Calu3 (cell line): ENCODE results near the gene STIL. TPM values are rescaled to one million over a fixed set of nuclear protein-coding genes. Genes with fewer than 3 reads are reported as not detected.

Experiments used
- BruUV-seq: library from RNA; stranded (reverse); fragments of 400-500 nt; replicated peaks from 2 replicates; lab custom pipeline; 2021; lab: Mats Ljungman, UMichigan
- CTCF ChIA-PET: fragments of 300-600 bp; sonication (Branson Sonifier 250); formaldehyde crosslinking; loops from one replicate; lab custom pipeline; 2022; ENCODE audit warnings: antibody characterized with exemption; lab: Charles Lee
- DNase-seq: peaks from one replicate; pipeline ENCODE4 v3.0.0; 2022
- H3K27ac Mint-ChIP-seq: one replicate; pipeline ENCODE4 v1.8.0; 2022; ENCODE audit warnings: mixed read lengths; ENCODE audit not compliant: unreplicated experiment
- H3K27me3 Mint-ChIP-seq: one replicate; pipeline ENCODE4 v1.8.0; 2022; ENCODE audit warnings: mixed read lengths; ENCODE audit not compliant: unreplicated experiment
- H3K36me3 Mint-ChIP-seq: one replicate; pipeline ENCODE4 v1.8.0; 2022; ENCODE audit warnings: mild to moderate bottlenecking, moderate library complexity, mixed read lengths; ENCODE audit not compliant: insufficient read depth, unreplicated experiment
- H3K4me1 Mint-ChIP-seq: one replicate; pipeline ENCODE4 v1.8.0; 2022; ENCODE audit warnings: mild to moderate bottlenecking, low read depth, mixed read lengths; ENCODE audit not compliant: unreplicated experiment
- H3K4me3 Mint-ChIP-seq: one replicate; pipeline ENCODE4 v1.8.0; 2022; ENCODE audit warnings: mild to moderate bottlenecking, low read depth, moderate library complexity, mixed read lengths; ENCODE audit not compliant: unreplicated experiment
- H3K9me3 Mint-ChIP-seq: one replicate; pipeline ENCODE4 v1.8.0; 2022; ENCODE audit warnings: low read depth, mixed read lengths; ENCODE audit not compliant: unreplicated experiment
- CTCF ChIP-seq: fragments of 200-600 bp; IDR thresholded peaks from one replicate; pipeline ENCODE4 v1.8.0; 2022; ENCODE audit warnings: antibody characterized with exemption; ENCODE audit not compliant: unreplicated experiment
- intact Hi-C: fragments of 100-400 bp; cut with micrococcal nuclease; formaldehyde crosslinking; loops from one replicate; pipeline ENCODE4 v1.10.0; 2022; ENCODE audit not compliant: unreplicated experiment
- total RNA-seq: library from RNA; stranded (reverse); gene quantifications from 2 replicates; pipeline ENCODE4 v1.2.3, GENCODE V29; 2022

The STIL gene
- total RNA-seq, 1 experiment from 2014 or later: 62.4 TPM

GRCh38 chr1:47219590-47220220 lies 94.2 kb downstream of the STIL start:
- no TSS peak for BruUV-seq
- Mint-ChIP-seq H3K27me3 (no peaks in the 10 kb centered on the region), H3K4me3 (no peak overlapping the region), H3K4me1 (no peaks in the 10 kb centered on the region), H3K27ac (no peak overlapping the region), H3K9me3 (no peaks in the 10 kb centered on the region), H3K36me3 (no peaks in the 10 kb centered on the region)
- CTCF ChIA-PET: no interaction called here
- intact Hi-C loops: no loop called here
- no peak for DNase-seq
- TF ChIP-seq CTCF: no peak

DNA sequence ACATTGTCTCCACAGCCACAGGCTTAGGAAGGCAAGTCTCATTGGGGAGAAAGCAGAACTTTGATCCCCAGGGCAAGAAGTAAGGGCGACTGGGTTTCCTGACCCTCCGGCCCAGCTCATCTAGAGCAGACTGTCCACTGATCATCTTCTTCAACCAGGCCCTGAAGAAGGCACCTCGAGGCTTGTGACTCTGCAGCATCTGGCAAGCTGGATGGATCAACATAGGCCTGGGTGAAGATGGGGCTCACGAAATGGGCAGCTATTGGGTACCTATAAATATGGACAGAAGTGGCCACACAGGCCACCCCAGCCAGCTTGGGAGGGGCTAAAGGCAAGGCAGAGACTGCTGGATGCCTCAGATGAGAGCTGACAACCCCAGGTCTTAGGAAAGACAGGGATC lies 94.9 kb downstream of the STIL start:
- H3K27ac Mint-ChIP-seq: no peak overlapping the region
- intact Hi-C loops: no loop called here
- no TSS peak for BruUV-seq
- H3K9me3 Mint-ChIP-seq: no peaks in the 10 kb centered on the region
- TF ChIP-seq CTCF: no peak
- CTCF ChIA-PET: no interaction called here
- no peak for DNase-seq
- H3K36me3 Mint-ChIP-seq: no peaks in the 10 kb centered on the region
- no peaks in the 10 kb centered on the region for H3K27me3 Mint-ChIP-seq
- H3K4me3 Mint-ChIP-seq: no peak overlapping the region
- no peaks in the 10 kb centered on the region for H3K4me1 Mint-ChIP-seq

DNA sequence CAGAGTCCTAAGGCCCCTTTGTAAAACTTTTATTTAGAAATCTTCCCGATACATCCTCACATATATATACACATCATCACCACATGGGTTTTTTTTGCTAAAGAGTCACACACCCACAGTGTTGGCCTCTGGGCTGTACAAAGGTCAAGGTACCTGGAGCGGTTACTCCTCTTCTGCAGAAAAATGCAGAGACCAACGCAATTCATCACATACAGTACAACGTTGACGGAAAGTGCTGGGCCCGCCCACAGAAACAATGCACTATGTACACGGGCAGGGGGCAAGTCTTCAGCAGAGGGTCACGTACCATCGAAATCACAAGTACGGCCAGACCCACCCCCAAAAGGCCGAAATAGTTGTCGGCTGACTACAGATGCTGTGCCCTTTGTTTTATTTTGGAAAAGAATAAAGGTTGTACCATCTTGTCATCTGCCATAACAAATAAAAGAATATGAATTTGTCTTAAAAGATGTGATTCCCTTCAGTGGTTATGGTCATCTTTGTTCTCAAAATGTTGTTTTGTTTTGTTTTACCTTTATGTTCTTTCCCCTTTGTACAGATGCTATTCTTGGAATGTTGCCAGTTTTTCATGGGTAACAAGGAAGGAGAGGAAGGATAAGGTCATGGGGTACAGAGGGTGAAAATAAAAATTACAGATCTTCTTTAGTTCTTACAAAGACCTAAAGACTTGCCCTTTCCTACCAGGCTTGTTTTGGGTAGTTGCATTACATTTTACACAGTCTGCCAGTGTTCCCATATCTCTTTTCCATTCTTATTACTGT lies 97.5 kb downstream of the STIL start:
- H3K4me3 Mint-ChIP-seq: no peak overlapping the region
- no peaks in the 10 kb centered on the region for H3K9me3 Mint-ChIP-seq
- DNase-seq: no peak
- H3K36me3 Mint-ChIP-seq: no peaks in the 10 kb centered on the region
- no peak overlapping the region for H3K27ac Mint-ChIP-seq
- no peaks in the 10 kb centered on the region for H3K27me3 Mint-ChIP-seq
- intact Hi-C loops: no loop called here
- no TSS peak for BruUV-seq
- no peak for TF ChIP-seq CTCF
- H3K4me1 Mint-ChIP-seq: no peaks in the 10 kb centered on the region
- CTCF ChIA-PET: no interaction called here

DNA sequence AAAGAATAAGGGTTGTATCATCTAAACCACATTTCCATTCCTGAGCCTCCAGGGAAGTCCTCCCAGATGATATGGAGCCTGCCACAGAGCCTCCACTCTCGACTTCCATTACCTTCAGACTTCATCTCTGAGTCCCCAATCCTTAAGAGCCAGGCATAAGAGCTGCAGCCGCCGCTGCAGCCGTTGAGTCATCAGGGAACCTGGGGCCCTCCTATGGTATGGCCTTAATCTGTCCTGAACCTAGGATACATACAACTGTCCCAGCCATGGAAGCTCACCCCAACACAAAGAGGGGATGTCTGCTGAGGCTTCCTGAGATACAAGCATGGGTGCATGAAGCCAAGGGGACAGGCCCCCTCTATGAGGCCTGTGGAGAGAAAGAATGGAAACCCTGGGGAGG lies 98.2 kb downstream of the STIL start:
- Mint-ChIP-seq H3K9me3 (no peaks in the 10 kb centered on the region), H3K27me3 (no peaks in the 10 kb centered on the region), H3K36me3 (no peaks in the 10 kb centered on the region), H3K4me3 (no peak overlapping the region), H3K4me1 (peaks cover under 1% of the 10 kb centered on the region), H3K27ac (no peak overlapping the region)
- BruUV-seq: no TSS peak
- intact Hi-C loops: no loop called here
- CTCF ChIA-PET: no interaction called here
- DNase-seq: no peak
- TF ChIP-seq CTCF: no peak
